ENCODE results near the gene PNO1.

GRCh38 chr2:68134120-68134519 lies 23.6 kb upstream of the PNO1 start:
- TF ChIP-seq CBX2 (IDR thresholded peaks at IDR 0.05; ENCODE audit: insufficient read depth, low read length, poor library complexity, severe bottlenecking) (no peak), FOXM1 (IDR thresholded peaks at IDR 0.05; ENCODE audit: low read depth) (no peak), FOXM1 (CRISPR knock-in tag; IDR thresholded peaks at IDR 0.05; ENCODE audit: low read depth) (no peak)
